Ecto neural progenitor cell (in vitro differentiated cells): Measurements from ENCODE around the gene COPS7B.
"Not testable (repeated sequence)": the region's sequence is repeated elsewhere in the genome, so short reads cannot be mapped to it uniquely, and the experiment has no call there.

Experiments used
- DNase-seq: peaks from one replicate; pipeline ENCODE4 v3.0.0-alpha.2; 2018; ENCODE audit warnings: low spot score

COPS7B gene

GRCh38 chr2:231786177-231786916 is at the start of gene COPS7B:
Gene COPS7B (plus strand): TSS chr2:231786445. CDS start chr2:231788571, 2,126 bp downstream.
- DNase-seq, result peak; percentile 94

- DNase-seq, result no peak
Measured at GRCh38 chr2:231737761-231738160, 48.5 kb upstream of the COPS7B start.

GRCh38 chr2:231743376-231744116 is 42.7 kb upstream of the COPS7B start:
- DNase-seq, result no peak

- DNase-seq, result no peak
Measured at GRCh38 chr2:231745303-231746038, 40.8 kb upstream of the COPS7B start.

- DNase-seq, result not testable (repeated sequence)
Measured at GRCh38 chr2:231748153-231748896, 37.9 kb upstream of the COPS7B start.

GRCh38 chr2:231749016-231749415 is 37.2 kb upstream of the COPS7B start:
- DNase-seq, result not testable (repeated sequence)

- no peak for DNase-seq
Measured at GRCh38 chr2:231751042-231751815, 35.0 kb upstream of the COPS7B start.

GRCh38 chr2:231752061-231752460 is 34.2 kb upstream of the COPS7B start:
- DNase-seq, result no peak

GRCh38 chr2:231761735-231762134 is 24.5 kb upstream of the COPS7B start:
- DNase-seq, result no peak

- no peak for DNase-seq
Measured at GRCh38 chr2:231764124-231764523, 22.1 kb upstream of the COPS7B start.

- no peak for DNase-seq
Measured at GRCh38 chr2:231764760-231765159, 21.5 kb upstream of the COPS7B start.

- DNase-seq, result no peak
Measured at GRCh38 chr2:231765496-231765929, 20.7 kb upstream of the COPS7B start.

GRCh38 chr2:231769170-231770136 is 16.8 kb upstream of the COPS7B start:
- DNase-seq, result no peak

GRCh38 chr2:231780123-231780908 is 5.9 kb upstream of the COPS7B start:
- DNase-seq, result peak; percentile 71

GRCh38 chr2:231780909-231781797 is 5.1 kb upstream of the COPS7B start, which contains the start of gene PDE6D:
Gene PDE6D (minus strand): TSS chr2:231781282. CDS start chr2:231781114, 168 bp downstream.
- DNase-seq, result peak; percentile 97

GRCh38 chr2:231781798-231782726 is 4.2 kb upstream of the COPS7B start:
- DNase-seq, result no peak

GRCh38 chr2:231785413-231785812 is 832 bp upstream of the COPS7B start:
- no peak for DNase-seq
